22Rv1 (cell line): ENCODE results near the gene DNAJB14.

Experiments used
- CTCF ChIP-seq: fragments of 450-650 bp; IDR thresholded peaks from 2 replicates; pipeline ENCODE4 v1.5.1; 2017; ENCODE audit warnings: mild to moderate bottlenecking
- ZFX ChIP-seq: fragments of 450-650 bp; IDR thresholded peaks from 2 replicates; pipeline ENCODE4 v1.6.1; 2017; ENCODE audit warnings: antibody characterized with exemption, borderline replicate concordance

GRCh38 chr4:99846891-99847290 is 99.5 kb downstream of the DNAJB14 start:
- TF ChIP-seq CTCF, result no peak
- TF ChIP-seq ZFX, result no peak
